ENCODE data around the gene RHBDF1.

Gene RHBDF1

DNA sequence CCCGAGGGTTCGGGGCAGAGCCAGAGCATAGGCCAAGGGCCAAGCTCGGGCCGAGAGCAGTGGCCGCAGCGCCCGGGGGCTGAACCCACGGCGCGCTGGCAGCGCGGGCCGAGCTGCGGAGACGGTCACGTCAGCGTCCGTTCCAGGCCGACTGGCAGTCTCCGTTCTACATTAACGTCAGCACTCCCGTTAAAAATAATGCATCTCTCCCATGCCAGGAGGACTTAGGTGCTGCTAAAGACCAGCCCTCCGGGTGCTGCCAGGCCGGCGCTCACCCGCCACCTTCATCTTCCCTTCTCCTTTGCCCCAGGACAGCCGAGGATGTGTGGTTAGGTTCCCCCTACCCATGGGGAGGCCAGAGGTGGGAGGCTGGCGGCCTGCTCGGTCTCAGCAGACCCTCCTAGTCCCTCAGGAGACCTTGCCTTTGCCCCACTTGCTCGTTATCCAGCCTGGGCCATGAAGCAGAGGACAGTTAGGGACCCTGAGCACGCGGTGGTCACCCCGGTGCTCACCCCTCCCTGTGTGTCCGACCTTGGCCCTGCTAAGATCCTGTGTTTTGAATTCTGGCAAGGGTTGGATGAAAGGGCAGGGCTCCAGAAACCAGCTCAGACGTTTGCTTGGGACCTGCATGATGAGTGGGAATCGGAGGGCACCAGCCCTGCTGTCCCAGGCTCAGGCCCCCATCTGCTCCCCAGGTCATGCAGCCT is 6.2 kb upstream of the RHBDF1 start:
- H3K9me3 ChIP-seq = no peaks in the 10 kb centered on the region
- peaks cover 17% of the 10 kb centered on the region for H3K36me3 ChIP-seq
- TF ChIP-seq, protein P1, sequence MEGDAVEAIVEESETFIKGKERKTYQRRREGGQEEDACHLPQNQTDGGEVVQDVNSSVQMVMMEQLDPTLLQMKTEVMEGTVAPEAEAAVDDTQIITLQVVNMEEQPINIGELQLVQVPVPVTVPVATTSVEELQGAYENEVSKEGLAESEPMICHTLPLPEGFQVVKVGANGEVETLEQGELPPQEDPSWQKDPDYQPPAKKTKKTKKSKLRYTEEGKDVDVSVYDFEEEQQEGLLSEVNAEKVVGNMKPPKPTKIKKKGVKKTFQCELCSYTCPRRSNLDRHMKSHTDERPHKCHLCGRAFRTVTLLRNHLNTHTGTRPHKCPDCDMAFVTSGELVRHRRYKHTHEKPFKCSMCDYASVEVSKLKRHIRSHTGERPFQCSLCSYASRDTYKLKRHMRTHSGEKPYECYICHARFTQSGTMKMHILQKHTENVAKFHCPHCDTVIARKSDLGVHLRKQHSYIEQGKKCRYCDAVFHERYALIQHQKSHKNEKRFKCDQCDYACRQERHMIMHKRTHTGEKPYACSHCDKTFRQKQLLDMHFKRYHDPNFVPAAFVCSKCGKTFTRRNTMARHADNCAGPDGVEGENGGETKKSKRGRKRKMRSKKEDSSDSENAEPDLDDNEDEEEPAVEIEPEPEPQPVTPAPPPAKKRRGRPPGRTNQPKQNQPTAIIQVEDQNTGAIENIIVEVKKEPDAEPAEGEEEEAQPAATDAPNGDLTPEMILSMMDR (IDR thresholded peaks at IDR 0.05) = no peak
- H3K4me3 ChIP-seq (ENCODE audit: low read depth in 1 of 2, low read length in 1 of 2) = peak overlapping the region; percentile 89 to 99
- H3K27me3 ChIP-seq = peaks cover 40% of the 10 kb centered on the region
- H3K27ac ChIP-seq = peak overlapping the region; percentile 74
- H3K4me1 ChIP-seq (ENCODE audit: control insufficient read depth in 1 of 2, insufficient read depth in 1 of 2, low read depth in 1 of 2, low read length in 1 of 2) = peaks cover 31 to 32% of the 10 kb centered on the region in 2 experiments

DNA sequence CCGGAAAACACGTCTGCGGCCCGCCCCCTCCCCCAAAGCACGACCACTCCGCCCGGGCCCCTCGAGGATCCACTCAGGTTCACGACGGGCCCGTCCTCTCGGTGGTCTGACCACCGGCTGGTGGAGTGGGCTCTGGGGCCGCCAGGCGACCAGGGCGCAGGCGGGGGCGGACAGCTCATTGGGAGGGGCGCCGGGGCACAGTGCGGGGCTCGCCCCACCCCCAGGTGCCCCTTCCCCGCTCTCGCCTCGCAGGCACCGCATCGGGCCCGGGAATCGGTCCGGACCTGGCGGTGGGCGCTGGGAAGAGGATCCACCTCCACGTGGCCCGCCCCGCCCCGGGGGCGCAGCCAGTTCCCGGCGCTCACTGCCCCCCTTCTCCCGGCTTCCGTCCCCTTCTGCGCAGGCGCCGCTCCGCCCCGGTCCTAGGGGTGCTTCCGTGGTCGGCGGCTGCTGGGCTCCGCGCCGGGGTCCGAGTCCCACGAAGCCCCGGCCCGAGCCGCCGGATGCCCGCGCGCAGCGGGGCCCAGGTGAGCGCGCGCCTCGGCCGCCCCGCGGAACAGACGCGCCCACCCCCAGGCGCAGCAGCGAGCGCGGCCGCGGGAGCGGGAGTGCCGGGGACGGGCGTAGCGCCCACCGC is 5.5 kb upstream of the RHBDF1 start, which contains the start of gene MPG:
Gene MPG (plus strand): TSS at position 419 of the 637 bp plus-strand sequence. CDS start 85 bp downstream, at position 504.
- Histone ChIP-seq H3K27ac (peak within 1 kb of the TSS; percentile 74), H3K27me3 (peaks cover 47% of the 10 kb centered on the region), H3K36me3 (peaks cover 12% of the 10 kb centered on the region), H3K4me1 (ENCODE audit: control insufficient read depth in 1 of 2, insufficient read depth in 1 of 2, low read depth in 1 of 2, low read length in 1 of 2) (peaks cover 31 to 33% of the 10 kb centered on the region in 2 experiments), H3K9me3 (no peaks in the 10 kb centered on the region), H3K4me3 (ENCODE audit: low read depth in 1 of 2, low read length in 1 of 2) (peak within 1 kb of the TSS; percentile 89 to 99)
- TF ChIP-seq, protein P1 (IDR thresholded peaks at IDR 0.05) = no peak

DNA sequence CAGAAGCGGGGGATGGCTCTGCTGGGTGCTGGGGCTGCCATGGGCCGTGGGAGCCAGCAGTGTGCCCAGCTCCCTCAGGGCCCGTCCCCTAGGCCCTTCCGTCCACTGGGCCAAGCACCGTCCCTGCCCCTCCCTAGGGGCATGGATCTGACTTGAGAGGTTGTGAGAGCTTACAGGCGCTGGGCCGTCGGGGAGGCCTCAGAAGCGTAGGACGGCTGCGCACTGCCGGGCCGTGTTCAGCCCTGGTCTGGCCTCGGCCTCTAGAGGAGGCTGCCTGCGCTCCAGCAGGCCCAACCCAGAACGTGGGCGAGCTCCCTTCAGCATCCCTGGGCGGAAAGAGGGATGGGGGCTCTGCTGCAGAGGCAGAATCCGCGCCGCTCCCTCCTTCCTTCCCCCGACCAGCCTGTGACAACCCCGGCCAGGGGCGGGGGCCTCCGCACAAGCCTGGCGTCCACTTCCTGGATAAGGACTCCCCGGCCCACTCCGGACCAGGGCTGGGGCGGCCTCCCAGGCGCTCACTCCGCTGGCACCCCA is 4.9 kb upstream of the RHBDF1 start:
- Histone ChIP-seq H3K27ac (peak overlapping the region; percentile 74), H3K27me3 (peaks cover 52% of the 10 kb centered on the region), H3K4me1 (ENCODE audit: control insufficient read depth in 1 of 2, insufficient read depth in 1 of 2, low read depth in 1 of 2, low read length in 1 of 2) (peaks cover 31 to 37% of the 10 kb centered on the region in 2 experiments), H3K9me3 (no peaks in the 10 kb centered on the region), H3K36me3 (peaks cover 8% of the 10 kb centered on the region), H3K4me3 (ENCODE audit: low read depth in 1 of 2, low read length in 1 of 2) (peak overlapping the region; percentile 89 to 99)
- TF ChIP-seq, protein P1 (IDR thresholded peaks at IDR 0.05) = no peak

DNA sequence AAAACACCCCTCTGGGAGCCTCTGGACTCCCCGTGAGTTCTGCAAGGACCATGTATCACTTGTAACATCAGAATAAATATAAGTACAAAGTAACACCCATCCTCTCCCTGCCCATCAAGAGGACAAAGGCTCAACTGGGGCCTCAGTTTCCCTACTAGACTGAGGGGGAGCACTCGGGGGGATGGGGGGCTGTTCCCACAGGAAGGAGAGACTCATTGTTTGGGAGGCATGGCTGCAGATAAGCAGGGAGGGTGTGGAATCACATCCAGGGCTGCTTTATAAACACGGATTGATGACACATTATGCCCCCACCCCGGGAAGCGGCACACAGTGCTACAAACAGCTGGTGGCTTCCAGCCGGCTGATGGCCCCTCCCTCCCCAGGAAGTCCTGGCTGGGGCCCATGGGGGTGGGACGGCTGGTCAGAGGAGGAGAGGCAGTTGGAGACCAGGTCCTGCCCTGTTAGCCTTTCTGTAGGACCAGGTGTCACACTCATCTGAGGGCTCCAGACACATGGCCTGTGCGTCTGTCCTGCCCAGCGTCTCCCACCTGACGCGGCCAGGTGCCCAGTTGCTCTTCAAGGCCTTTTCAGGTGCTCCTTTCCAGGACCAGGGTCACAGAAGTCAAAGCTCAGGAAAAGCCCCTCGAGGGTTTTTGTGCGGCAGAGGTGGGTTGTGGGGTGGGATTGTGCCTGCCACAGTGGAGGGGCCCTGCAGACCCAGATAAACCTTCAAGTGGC is 4.3 kb upstream of the RHBDF1 start:
- no peak overlapping the region for H3K27ac ChIP-seq
- no peaks in the 10 kb centered on the region for H3K9me3 ChIP-seq
- peaks cover 59% of the 10 kb centered on the region for H3K27me3 ChIP-seq
- TF ChIP-seq, protein P1 (IDR thresholded peaks at IDR 0.05) = no peak
- H3K4me3 ChIP-seq (ENCODE audit: low read depth in 1 of 2, low read length in 1 of 2) = peak overlapping the region; percentile 89 to 99
- H3K36me3 ChIP-seq = peaks cover 8% of the 10 kb centered on the region
- H3K4me1 ChIP-seq (ENCODE audit: control insufficient read depth in 1 of 2, insufficient read depth in 1 of 2, low read depth in 1 of 2, low read length in 1 of 2) = peaks cover 31 to 42% of the 10 kb centered on the region in 2 experiments

Measured in neutrophil (primary cell).